T-helper 1 cell (primary cell): ENCODE data around the gene STK11.

Experiments used
- DNase-seq, 5 donors: peaks; one replicate each; pipeline ENCODE4 v3.0.0-alpha.2; 2012 to 2020

STK11 gene

GRCh38 chr19:1274852-1275259 is 69.3 kb downstream of the STK11 start:
- DNase-seq: no peak

- peak; percentile 93 to 99 (median 95) for DNase-seq
These were observed 69.8 kb downstream of the STK11 start, which contains the start of gene FAM174C for GRCh38 chr19:1275260-1275975. TSS of gene FAM174C (plus strand) at chr19:1275530. CDS start at chr19:1275550, 20 bp downstream.

GRCh38 chr19:1275976-1276627 is 70.5 kb downstream of the STK11 start:
- DNase-seq: no peak

GRCh38 chr19:1276628-1277022 is 71.0 kb downstream of the STK11 start:
- no peak for DNase-seq

- no peak for DNase-seq
These were observed 71.5 kb downstream of the STK11 start for GRCh38 chr19:1277061-1277460.
